Esophagus mucosa (tissue), 1 donor: ENCODE measurements around the gene RNF212B. TPM values are rescaled to one million over a fixed set of nuclear protein-coding genes. Genes with fewer than 3 reads are reported as not detected.
"Not testable (repeated sequence)": the region's sequence is repeated elsewhere in the genome, so short reads cannot be mapped to it uniquely, and the experiment has no call there.

Experiments
- ATAC-seq: fragments of 200-7000 bp; cut with Tn5 transposase; one replicate; pipeline ENCODE4 v1.9.1; 2020
- total RNA-seq: library from RNA; stranded (reverse); gene quantifications from one replicate; pipeline ENCODE4 v1.2.4, GENCODE V29; 2023
- donor health status: DM: yes; HTN: yes; CAD: no.

RNF212B gene
- not detected for total RNA-seq

DNA sequence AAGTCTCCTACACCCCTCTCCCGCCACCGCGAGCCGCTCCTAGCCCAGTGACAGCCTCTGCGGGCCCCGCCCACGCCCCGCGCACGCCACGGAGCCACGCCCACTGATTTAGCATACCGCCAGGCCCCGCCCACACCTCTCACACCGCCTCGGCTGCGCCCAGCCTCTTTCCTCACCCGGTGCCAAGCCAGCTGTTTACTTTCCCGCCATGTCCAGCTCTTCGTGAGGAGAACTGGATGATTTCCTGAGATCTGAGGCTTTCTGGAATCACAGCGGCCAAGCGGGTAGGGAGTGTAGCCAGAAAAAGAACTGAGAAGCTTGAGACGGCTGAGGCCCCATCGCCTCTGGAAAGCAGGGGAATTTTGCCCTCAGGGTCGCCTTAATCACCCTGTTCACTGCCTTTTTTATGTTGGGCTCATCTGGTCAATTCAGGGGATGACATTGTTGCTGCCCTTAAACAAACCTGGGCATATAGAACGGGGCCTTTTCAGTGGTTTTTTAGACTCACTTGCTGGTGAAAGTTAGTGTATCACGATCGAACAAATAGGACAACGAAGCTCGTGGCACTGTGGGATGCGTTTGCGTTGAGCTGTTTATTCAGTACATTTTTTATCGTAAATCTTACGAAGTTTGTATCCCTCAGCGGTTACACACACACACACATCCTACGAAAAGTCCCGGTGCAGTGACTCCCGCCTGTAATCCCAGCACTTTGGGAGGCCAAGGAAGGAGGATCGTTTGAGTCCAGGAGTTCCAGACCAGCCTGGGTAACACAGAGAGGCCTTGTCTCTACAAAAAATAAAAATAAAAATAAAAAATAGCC is at the start of gene RNF212B:
Gene RNF212B, plus strand, starts transcription at position 165 of the 823 bp plus-strand sequence. CDS start 2,410 bp downstream, outside the sequence.
- ATAC-seq = peak; percentile 100

DNA sequence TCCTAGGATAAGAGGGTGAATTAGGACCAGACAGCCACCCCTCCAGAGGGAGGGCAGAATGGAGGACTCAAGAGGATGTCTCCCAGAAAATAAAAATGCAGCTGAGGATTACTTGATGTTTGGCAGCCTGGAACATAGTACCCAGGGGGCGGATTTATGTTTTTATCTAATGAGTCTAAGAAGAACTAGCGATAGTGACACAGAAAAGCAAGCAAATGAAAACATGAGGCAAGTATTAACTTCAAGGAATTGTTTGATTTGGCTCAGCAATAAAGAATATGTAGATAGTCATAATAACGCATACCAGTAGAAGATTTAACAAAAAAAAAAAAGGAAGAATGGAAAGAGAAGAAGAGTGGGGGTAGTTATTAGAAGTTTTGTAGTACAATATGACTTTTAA is 44.3 kb upstream of the RNF212B start:
- ATAC-seq = no peak

- ATAC-seq = no peak
Observed at GRCh38 chr14:23195552-23196101, 42.1 kb upstream of the RNF212B start.

- not testable (repeated sequence) for ATAC-seq
Observed at GRCh38 chr14:23196487-23196886, 41.2 kb upstream of the RNF212B start.

GRCh38 chr14:23199141-23199540 is 38.6 kb upstream of the RNF212B start:
- not testable (repeated sequence) for ATAC-seq

DNA sequence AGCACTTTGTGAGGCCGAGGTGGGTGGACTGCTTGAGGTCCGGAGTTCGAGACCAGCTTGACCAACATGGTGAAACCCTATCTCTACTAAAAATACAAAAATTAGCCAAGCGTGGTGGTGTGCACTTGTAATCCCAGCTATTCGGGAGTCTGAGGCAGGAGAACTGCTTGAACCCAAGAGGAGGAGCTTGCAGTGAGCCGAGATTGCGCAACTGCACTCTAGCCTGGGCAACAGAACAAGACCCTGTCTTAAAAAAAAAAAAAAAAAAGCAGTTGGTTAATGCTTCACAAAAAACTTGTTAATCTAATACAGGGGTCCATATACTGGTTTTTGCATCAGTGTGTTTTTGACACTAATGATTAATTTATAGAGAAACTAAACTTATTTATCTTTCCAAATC is 35.7 kb upstream of the RNF212B start:
- no peak for ATAC-seq

GRCh38 chr14:23206422-23207145 is 31.2 kb upstream of the RNF212B start:
- ATAC-seq = no peak

DNA sequence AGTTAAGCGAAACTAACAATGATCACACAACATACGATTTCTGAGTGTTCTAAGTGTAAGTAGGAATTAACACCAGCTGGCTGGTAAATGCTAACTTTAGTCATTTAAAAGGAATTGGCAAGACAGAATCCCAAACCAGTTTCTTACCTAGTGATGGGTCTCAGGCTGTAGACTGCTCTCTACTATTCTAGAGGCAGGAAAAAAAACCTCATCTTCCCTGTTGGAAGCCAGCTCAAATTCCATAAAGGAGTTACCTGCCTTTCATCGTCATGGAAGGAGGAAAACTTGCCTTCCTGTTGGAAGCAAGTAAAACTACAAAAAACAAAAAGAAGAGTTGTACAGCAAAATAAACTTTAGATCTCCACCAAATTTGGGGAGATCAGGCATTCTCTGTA is 30.6 kb upstream of the RNF212B start:
- no peak for ATAC-seq

DNA sequence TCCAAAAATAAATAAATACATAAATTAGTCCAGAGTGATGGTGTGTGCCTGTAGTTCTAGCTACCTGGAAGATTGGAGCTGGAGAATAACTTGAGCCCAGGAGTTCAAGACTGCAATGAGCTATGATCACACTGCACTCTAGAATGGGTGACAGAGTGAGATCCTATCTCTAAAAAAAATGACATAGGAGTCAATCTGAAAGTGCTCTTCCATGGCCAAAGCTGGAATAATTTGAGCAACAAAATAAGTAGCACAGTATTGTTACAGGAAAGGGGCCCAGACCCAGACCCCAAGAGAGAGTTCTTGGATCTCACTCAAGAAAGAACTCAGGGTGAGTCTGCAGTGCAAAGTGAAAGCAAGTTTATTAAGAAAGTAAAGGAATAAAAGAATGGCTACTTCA is 29.4 kb upstream of the RNF212B start:
- ATAC-seq = no peak

GRCh38 chr14:23209651-23210423 is 27.9 kb upstream of the RNF212B start:
- ATAC-seq = peak; percentile 91

- no peak for ATAC-seq
Observed at GRCh38 chr14:23215421-23215820, 22.3 kb upstream of the RNF212B start.

DNA sequence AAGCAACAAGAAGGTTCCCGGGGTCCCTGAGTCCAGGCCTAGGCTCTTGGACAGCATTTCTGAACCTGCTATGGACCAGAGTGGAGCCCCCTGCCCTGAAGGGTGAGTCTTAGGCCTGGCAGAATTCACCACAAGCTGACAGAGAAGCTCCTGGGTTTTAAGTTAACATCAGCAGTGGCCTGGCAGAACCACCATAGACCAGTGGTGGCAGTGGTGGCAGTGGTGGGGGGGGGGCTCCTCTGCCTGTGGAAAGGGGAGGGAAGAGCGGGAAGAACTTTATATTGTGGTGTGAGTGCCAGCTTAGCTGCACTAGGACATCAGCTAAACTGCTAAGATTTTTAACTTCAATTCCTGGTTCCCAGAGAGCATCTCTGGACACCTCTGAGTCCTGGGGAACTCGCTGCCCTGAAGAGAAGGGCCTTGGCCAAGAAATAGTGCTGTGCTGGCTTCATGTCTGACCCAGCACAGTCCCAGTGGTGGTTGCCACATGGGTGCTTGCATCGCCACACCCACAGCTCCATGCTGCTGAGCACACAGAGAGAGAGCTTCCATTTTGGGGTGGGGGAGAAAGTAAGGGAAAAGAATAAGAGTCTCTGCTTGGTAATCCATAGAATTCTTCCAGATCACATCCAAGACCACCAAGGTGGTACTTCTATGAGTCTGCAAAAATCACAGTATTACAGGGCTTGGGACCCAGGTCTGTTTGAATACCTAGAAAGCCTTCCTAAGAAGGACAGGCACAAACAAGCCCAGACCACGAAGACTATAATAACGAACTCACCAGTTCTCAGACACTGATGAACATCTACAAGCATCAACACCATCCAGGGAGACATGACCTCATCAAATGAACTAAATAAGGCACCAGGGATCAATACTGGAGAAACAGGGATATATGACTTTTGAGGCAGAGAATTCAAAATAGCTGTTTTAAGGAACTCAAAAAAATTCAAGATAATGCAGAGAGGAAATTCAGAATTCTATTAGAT is 20.4 kb upstream of the RNF212B start:
- peak; percentile 35 for ATAC-seq

- ATAC-seq = no peak
Observed at GRCh38 chr14:23219075-23219474, 18.7 kb upstream of the RNF212B start.

DNA sequence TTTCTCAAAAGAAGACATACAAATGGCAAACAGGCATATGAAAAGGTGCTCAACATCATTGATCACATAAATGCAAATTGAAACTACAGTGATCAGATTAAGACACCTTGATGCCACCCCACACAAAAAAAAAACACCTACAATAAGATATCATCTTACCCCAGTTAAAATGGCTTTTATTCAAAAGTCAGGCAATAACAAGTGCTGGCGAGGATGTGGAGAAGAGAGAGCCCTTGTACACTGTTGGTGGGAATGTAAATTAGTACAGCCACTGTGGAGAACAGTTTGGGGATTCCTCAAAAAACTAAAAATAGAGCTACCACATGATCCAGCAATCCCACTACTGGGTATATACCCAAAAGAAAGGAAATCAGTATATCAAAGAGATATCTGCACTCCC is 12.8 kb upstream of the RNF212B start:
- ATAC-seq = not testable (repeated sequence)

GRCh38 chr14:23227566-23227965 is 10.2 kb upstream of the RNF212B start:
- no peak for ATAC-seq

DNA sequence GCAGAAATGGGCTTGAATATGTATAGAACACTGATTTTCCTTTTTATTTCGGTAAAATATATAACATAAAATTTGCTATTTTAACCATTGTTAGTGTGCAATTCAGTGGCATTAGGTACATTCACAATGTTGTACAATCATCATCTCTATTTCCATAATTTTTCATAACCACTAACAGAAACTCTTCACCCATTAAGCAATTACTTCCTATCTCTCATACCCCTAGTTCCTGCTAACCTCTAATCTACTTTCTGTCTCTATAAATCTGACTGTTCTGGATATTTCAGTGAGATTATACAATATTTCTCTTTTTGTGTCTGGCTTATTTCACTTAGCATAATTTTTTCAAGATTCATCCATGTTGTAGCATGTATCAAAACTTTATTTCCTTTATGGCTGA is 8.9 kb upstream of the RNF212B start:
- no peak for ATAC-seq

DNA sequence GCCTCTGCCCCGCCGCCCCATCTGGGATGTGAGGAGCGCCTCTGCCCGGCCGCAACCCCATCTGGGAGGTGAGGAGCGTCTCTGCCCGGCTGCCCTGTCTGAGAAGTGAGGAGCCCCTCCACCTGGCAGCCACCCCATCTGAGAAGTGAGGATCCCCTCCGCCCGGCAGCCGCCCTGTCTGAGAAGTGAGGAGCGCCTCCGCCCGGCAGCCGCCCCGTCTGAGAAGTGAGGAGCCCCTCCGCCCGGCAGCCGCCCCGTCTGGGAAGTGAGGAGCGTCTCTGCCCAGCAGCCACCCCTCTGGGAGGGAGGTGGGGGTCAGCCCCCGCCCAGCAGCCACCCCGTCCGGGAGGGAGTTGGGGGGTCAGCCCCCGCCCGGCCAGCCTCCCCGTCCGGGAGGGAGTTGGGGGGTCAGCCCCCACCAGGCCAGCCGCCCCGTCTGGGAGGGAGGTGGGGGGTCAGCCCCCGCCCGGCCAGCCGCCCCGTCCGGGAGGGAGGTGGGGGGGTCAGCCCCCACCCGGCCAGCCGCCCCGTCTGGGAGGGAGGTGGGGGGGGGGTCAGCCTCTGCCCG is 5.4 kb upstream of the RNF212B start:
- ATAC-seq = not testable (repeated sequence)

DNA sequence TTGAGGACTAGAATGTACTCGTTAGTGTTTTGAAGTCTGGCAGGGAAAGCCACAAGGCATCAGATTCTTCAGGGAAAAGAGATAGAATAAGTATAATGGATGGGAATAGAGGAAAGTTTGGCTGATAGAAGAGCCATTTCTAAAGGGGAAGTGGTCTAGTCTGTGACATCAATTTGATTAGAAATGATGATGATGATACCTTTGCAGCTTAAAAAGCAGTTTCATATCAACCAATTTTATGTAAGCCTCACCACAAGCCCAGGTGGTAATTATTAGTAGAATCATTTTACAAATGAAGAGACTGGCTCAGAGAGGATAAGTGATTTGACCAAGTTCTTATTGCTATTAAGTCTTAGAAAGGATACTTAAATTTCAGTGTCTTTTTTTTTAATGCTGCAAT is 2.9 kb downstream of the RNF212B start:
- ATAC-seq = no peak

DNA sequence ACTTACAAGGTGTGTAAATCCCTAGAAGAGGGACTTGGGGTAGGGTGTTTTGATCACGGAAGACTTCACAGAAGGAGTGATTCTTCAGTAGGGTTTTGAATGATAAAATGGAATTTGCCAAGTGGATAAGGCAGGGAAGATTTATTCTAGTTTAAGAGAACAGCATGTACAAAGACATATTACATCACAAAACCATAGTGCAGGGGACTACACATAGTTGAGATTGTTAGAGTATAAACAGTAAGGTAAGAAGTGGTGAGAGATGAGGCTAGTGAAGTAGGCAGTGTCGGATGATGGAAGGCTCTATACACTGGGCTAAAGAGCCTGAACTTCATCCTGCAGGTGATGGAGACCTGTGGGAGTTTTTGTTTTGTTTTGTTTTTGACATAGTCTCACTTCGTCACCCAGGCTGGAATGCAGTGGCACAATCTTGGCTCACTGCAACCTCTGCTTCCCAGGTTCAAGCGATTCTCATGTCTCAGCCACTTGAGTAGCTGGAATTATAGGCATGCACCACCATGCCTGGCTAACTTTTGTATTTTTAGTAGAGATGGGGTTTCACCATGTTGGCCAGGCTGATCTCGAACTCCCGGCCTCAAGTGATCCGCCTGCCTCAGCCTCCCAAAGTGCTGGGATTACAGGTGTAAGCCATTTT is 3.5 kb downstream of the RNF212B start:
- ATAC-seq = not testable (repeated sequence)

GRCh38 chr14:23242076-23242475 is 4.3 kb downstream of the RNF212B start:
- ATAC-seq = no peak

- no peak for ATAC-seq
Observed at GRCh38 chr14:23243066-23243465, 5.3 kb downstream of the RNF212B start.
